Thyroid gland (tissue), 4 donors: ENCODE measurements around the gene RNF217. TPM values are rescaled to one million over a fixed set of nuclear protein-coding genes. Genes with fewer than 3 reads are reported as not detected.

ENCODE experiments used
- DNase-seq, 2 donors: peaks; one replicate each; pipeline ENCODE4 v3.0.0-alpha.2; 2019
- H3K27ac ChIP-seq, 3 donors: fragments of 200-600 bp; sonication (generic); 1 replicate in 2 of 3; 2 replicates in 1 of 3; pipeline ENCODE4 v1.5.1; 2016 to 2019; ENCODE audit warnings: mild to moderate bottlenecking in 1 of 3, moderate library complexity in 1 of 3
- H3K27me3 ChIP-seq: fragments of 200-600 bp; sonication (generic); one replicate; pipeline ENCODE4 v1.5.1; 2019
- H3K36me3 ChIP-seq, 2 donors: fragments of 200-600 bp; sonication (generic); one replicate each; pipeline ENCODE4 v1.5.1; 2016 to 2019
- H3K4me1 ChIP-seq, 2 donors: fragments of 200-600 bp; sonication (generic); one replicate each; pipeline ENCODE4 v1.5.1; 2017 to 2019
- H3K4me3 ChIP-seq, 3 donors: fragments of 200-600 bp; sonication (generic); replicated peaks in 1 of 3; 1 replicate in 2 of 3; 2 replicates in 1 of 3; pipeline ENCODE4 v1.5.1; 2016; ENCODE audit warnings: mild to moderate bottlenecking in 1 of 3
- H3K9me3 ChIP-seq: fragments of 200-600 bp; sonication (generic); one replicate; pipeline ENCODE4 v1.5.1; 2017
- POLR2A ChIP-seq, 2 donors: fragments of 450-650 bp; IDR thresholded peaks; one replicate each; pipeline ENCODE4 v1.6.1; 2017; ENCODE audit warnings: antibody characterized with exemption in 2 of 2, mild to moderate bottlenecking in 2 of 2, moderate library complexity in 1 of 2
- WGBS, 2 donors: methylation state at CpG; one replicate each; pipeline ENCODE4 v1.1.5; 2017; 5-methylcytosine and 5-hydroxymethylcytosine counted together
- intact Hi-C: fragments of 100-400 bp; cut with DNase I; formaldehyde crosslinking; loops from one replicate; pipeline ENCODE4 v1.15.1; 2023
- total RNA-seq, 4 donors: library from RNA; depleted of rRNA; stranded (reverse); fragments of >200 nt; gene quantifications; one replicate each; pipeline ENCODE4 v1.2.3, GENCODE V29; 2016
- TF ChIP-seq, protein P1 (sequence below), 6 experiments: fragments of 200-600 bp in 3 of 6; fragments of 450-650 bp in 3 of 6; sonication (generic) in 3 of 6; IDR thresholded peaks; one replicate each; pipeline ENCODE4 v1.5.1; 2016 to 2019; ENCODE audit warnings: antibody characterized with exemption in 6 of 6, mild to moderate bottlenecking in 2 of 6, inconsistent platforms in 1 of 6, moderate library complexity in 1 of 6

The RNF217 gene
- total RNA-seq, 4 donors from 2014 or later = 29.0 to 53.7 (median 31.0) TPM

- Histone ChIP-seq H3K36me3 (no peaks in the 10 kb centered on the region), H3K9me3 (no peaks in the 10 kb centered on the region), H3K4me1 (peaks cover 0 to 5% of the 10 kb centered on the region in 2 donors), H3K27me3 (no peaks in the 10 kb centered on the region), H3K27ac (no peak overlapping the region), H3K4me3 (no peak overlapping the region)
- intact Hi-C loops = loop anchor here (10.0 kb wide), 1 partner anchor 143 kb away; no protein-coding TSS in a partner anchor
- DNase-seq = no peak
- WGBS, 2 donors = 81 to 87% methylated on average over 4 of the region's 4 CpGs
- TF ChIP-seq POLR2A (IDR thresholded peaks at IDR 0.05) = no peak
- TF ChIP-seq, protein P1, sequence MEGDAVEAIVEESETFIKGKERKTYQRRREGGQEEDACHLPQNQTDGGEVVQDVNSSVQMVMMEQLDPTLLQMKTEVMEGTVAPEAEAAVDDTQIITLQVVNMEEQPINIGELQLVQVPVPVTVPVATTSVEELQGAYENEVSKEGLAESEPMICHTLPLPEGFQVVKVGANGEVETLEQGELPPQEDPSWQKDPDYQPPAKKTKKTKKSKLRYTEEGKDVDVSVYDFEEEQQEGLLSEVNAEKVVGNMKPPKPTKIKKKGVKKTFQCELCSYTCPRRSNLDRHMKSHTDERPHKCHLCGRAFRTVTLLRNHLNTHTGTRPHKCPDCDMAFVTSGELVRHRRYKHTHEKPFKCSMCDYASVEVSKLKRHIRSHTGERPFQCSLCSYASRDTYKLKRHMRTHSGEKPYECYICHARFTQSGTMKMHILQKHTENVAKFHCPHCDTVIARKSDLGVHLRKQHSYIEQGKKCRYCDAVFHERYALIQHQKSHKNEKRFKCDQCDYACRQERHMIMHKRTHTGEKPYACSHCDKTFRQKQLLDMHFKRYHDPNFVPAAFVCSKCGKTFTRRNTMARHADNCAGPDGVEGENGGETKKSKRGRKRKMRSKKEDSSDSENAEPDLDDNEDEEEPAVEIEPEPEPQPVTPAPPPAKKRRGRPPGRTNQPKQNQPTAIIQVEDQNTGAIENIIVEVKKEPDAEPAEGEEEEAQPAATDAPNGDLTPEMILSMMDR (IDR thresholded peaks at IDR 0.05) = no peak
Measured at GRCh38 chr6:125098253-125098652, 136.0 kb downstream of the RNF217 start.

- peak; percentile 59 to 65 for DNase-seq
- 4 to 5% methylated on average over 15 to 36 of the region's 48 CpGs for WGBS, 2 donors
- no peaks in the 10 kb centered on the region for H3K27me3 ChIP-seq
- peaks cover 0 to 5% of the 10 kb centered on the region in 2 donors for H3K4me1 ChIP-seq
- H3K4me3 ChIP-seq = peak overlapping the region in 2 of 3 donors; percentile 28 to 50
- TF ChIP-seq POLR2A (IDR thresholded peaks at IDR 0.05) = no peak
- TF ChIP-seq, protein P1 (IDR thresholded peaks at IDR 0.05) = no peak
- intact Hi-C loops = loop anchor here (10.0 kb wide), 1 partner anchor 145 kb away; no protein-coding TSS in a partner anchor
- H3K36me3 ChIP-seq = no peaks in the 10 kb centered on the region
- no peaks in the 10 kb centered on the region for H3K9me3 ChIP-seq
- H3K27ac ChIP-seq = no peak overlapping the region
Measured at GRCh38 chr6:125099211-125100073, 137.2 kb downstream of the RNF217 start.

DNA sequence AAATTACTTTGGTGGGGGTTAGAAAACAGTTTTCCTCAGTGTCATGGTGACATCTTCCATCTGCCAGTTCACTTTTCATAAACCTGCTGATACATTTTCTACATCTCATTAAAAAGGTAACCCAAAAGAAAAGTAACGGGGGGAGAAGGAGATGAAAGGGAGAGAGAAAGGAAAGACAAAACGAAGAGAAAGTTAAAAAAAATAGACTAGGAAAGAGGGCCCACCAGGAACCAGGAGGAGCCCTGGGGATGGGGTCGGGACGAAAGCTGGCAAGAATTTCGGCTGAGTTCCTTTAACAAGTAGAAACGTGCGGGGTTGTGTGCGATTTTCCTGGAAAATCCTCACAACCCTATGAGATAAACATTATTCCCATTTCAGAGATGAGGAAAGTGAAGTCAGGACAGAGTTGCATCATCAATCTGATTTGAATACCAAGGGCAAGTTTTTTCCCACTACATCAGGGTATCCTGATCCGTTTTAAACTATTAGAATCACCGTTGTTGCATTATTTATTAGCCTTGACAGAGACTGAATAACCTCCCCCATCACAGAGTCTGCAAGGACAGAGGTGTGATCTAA is 137.9 kb downstream of the RNF217 start:
- TF ChIP-seq POLR2A (IDR thresholded peaks at IDR 0.05) = no peak
- TF ChIP-seq, protein P1 (IDR thresholded peaks at IDR 0.05) = no peak
- H3K27ac ChIP-seq = no peak overlapping the region
- WGBS, 2 donors = 92 to 95% methylated on average over 10 of the region's 10 CpGs

GRCh38 chr6:125101128-125101527 is 138.9 kb downstream of the RNF217 start:
- no peaks in the 10 kb centered on the region for H3K36me3 ChIP-seq
- no peak overlapping the region for H3K4me3 ChIP-seq
- 78 to 93% methylated on average over 1 of the region's 1 CpG for WGBS, 2 donors
- no peak for DNase-seq
- H3K9me3 ChIP-seq = no peaks in the 10 kb centered on the region
- TF ChIP-seq POLR2A (IDR thresholded peaks at IDR 0.05) = no peak
- TF ChIP-seq, protein P1 (IDR thresholded peaks at IDR 0.05) = no peak
- H3K27ac ChIP-seq = no peak overlapping the region
- intact Hi-C loops = no loop called here
- no peaks in the 10 kb centered on the region for H3K4me1 ChIP-seq
- H3K27me3 ChIP-seq = no peaks in the 10 kb centered on the region

More for the DNA sequence above, 137.9 kb downstream of the RNF217 start:
- Histone ChIP-seq H3K9me3 (no peaks in the 10 kb centered on the region), H3K4me3 (peak overlapping the region in 1 of 3 donors; percentile 50), H3K36me3 (no peaks in the 10 kb centered on the region), H3K27me3 (no peaks in the 10 kb centered on the region), H3K4me1 (peaks cover 0 to 5% of the 10 kb centered on the region in 2 donors)
- intact Hi-C loops = no loop called here
- no peak for DNase-seq

GRCh38 chr6:125101631-125102030 is 139.4 kb downstream of the RNF217 start:
- no peak for DNase-seq
- WGBS, 2 donors = 98% methylated on average over 2 of the region's 2 CpGs

More at GRCh38 chr6:125101631-125102030, 139.4 kb downstream of the RNF217 start:
- no peaks in the 10 kb centered on the region for H3K4me1 ChIP-seq
- TF ChIP-seq, protein P1 (IDR thresholded peaks at IDR 0.05) = no peak
- TF ChIP-seq POLR2A (IDR thresholded peaks at IDR 0.05) = no peak
- no peaks in the 10 kb centered on the region for H3K27me3 ChIP-seq
- H3K9me3 ChIP-seq = no peaks in the 10 kb centered on the region
- H3K36me3 ChIP-seq = no peaks in the 10 kb centered on the region
- intact Hi-C loops = no loop called here
- no peak overlapping the region for H3K27ac ChIP-seq
- H3K4me3 ChIP-seq = no peak overlapping the region
